HG03097 (cell line): ENCODE results near the gene SFTA2.
"Not testable (repeated sequence)": the region's sequence is repeated elsewhere in the genome, so short reads cannot be mapped to it uniquely, and the experiment has no call there.

Experiments used
- ATAC-seq: cut with Tn5 transposase; IDR thresholded peaks from one replicate; pipeline ENCODE4 v1.9.1; 2021; ENCODE audit not compliant: unreplicated experiment, low FRiP score

Gene SFTA2

DNA sequence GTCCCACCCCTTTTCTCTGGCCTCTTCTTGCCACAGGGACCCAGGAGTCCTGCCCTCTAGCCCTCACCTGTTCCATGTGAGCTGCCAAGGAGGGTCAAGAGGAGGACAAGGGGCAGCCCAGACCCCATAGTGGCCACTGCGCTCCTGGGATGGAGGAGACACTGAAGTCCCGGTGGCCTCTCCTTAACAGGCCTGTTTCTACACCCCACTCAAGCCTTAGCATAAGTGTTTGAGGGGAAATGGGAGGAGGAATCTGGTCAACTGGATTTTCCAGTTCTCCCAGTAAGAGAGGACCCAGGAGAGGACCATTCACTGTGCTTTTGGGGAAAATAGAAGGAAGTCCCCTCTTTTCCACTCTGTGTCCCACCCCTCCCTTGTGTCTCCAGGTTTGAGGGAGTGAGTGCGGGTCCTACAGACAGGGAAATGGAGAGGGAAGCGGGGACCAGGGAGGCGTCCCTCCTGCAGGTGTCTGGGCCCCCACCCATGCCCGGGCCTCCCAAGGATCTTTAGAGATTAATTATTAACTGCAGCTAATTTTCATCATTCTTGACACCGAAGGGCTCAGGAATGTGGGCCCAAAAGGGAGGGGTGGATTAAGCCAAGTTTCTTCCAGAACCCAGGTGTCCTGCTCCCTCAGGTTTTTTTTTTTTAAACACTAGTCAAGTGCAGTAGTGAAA is at the start of gene SFTA2:
Gene SFTA2 (minus strand): TSS at position 202 of the 677 bp plus-strand sequence. CDS start 74 bp downstream, at position 128.
- ATAC-seq = no peak

- ATAC-seq = no peak
Measured at GRCh38 chr6:30979690-30980089, 47.7 kb upstream of the SFTA2 start.

DNA sequence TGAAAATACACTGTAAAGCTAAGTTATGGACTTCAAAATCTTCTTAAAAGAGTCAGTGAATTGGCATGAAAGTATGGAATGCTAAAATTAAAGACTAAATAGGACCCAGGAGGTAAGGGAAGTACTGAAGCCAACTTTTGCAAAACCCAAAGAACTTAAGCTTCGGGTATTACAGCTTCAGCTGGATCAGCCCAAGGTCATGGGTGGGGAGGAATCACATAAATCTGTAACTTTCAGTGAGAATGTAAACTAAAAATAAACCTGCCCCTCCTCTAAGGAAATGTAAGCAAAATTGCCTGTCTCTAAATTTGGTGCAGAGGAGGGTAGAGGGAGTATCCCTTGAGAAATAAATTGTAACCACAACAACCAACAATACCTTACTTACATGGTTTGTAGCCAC is 47.2 kb upstream of the SFTA2 start:
- no peak for ATAC-seq

- ATAC-seq = no peak
Measured at GRCh38 chr6:30974490-30975252, 42.7 kb upstream of the SFTA2 start.

GRCh38 chr6:30972816-30973215 is 40.8 kb upstream of the SFTA2 start:
- ATAC-seq = no peak

DNA sequence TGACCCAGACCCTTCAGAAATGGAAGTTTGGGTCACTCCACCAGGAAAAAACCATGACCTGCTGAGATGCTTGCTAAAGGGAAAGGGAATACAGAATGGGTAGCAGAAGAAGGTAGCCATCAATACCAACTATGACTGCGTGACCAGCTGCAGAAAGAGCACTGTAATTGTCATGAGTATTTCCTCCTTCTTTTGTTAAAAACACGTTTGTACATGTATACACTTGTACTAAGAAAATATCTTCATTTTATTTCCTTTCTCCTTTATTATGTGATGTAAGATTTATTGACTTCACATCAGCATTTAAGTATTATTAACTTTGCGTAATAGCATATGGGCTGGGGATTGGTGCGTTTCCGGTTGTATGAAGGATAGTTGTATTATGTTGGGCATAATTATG is 39.0 kb upstream of the SFTA2 start:
- ATAC-seq = no peak

GRCh38 chr6:30969171-30969570 is 37.2 kb upstream of the SFTA2 start:
- not testable (repeated sequence) for ATAC-seq

GRCh38 chr6:30966154-30966553 is 34.2 kb upstream of the SFTA2 start:
- ATAC-seq = no peak

DNA sequence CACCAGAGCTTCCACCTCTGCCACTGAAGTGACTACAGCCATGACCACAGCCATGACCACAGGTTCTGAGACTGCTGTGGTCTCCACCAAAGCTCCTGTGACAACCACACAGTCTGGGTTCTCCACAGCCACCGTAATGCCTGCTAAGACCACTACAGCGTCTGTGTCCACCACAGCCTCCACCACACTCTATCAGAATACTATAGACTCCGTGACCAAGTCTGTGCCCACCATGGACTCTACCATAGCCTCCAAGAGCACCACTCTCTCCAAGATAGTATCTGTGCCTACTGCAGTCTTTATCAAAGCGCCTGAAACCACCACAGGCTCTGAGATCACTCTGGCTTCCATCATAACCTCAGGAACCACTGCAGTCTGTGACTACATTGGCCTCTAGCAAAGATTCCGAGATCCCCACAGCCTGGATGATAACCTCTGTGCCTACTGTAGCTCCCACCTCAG is 33.2 kb upstream of the SFTA2 start:
- ATAC-seq = no peak

DNA sequence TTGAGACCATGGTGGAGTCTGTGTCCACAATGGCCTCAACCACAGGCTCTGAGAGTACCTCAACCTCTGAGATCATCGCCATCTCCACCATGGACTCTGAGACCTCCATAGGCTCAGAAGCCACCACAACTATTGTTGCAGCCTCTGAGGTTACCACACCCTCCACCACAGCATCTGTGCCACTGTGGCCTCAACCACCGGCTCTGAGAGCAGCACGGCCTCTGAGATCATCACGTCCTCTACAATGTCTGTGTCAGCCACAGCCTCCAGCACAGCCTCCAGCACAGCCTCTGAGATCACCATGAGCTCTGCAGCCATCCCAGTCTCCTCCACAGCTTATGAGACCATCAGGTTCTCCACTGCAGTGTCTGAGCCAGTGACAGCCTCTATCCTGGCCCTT is 32.1 kb upstream of the SFTA2 start:
- ATAC-seq = no peak

DNA sequence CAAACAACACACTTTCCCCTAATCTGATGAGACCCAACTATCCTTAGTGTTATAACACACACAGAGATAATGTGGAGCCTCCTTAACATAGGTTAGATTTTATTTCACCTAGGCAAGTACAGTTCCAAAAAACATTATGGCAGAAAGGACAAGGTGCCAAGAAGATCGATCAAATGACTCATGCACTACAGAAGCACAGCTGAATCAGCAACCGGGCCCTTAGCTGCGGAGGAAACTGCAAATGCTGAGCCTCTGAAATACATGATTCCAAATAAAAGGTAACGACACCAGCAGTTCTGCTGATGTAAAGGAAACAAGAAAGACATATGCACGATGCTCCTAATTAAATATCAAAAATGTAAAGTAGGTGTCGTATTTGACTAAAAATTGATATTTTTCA is 31.7 kb upstream of the SFTA2 start:
- ATAC-seq = no peak

DNA sequence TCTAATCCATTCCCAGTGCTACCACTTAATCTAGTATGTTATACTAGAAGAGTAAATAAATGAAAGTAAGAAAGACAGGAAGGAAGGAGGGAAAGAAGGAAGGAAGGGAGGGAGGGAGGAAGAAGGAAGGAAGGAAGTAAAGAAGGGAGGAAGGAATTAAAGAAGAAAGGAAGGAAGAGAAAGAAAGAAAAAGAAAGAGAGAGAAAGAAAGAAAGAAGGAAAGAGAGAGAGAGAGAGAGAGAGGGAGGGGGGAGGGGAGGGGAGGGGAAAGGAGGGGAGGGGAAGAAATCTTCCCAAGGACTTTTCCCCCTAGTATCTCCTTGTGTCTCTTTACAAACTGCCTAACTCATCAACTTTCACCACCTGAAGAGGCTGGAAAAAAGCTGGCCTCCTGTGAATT is 30.7 kb upstream of the SFTA2 start:
- no peak for ATAC-seq

GRCh38 chr6:30960907-30961673 is 29.1 kb upstream of the SFTA2 start:
- no peak for ATAC-seq

GRCh38 chr6:30957716-30958115 is 25.7 kb upstream of the SFTA2 start:
- no peak for ATAC-seq

DNA sequence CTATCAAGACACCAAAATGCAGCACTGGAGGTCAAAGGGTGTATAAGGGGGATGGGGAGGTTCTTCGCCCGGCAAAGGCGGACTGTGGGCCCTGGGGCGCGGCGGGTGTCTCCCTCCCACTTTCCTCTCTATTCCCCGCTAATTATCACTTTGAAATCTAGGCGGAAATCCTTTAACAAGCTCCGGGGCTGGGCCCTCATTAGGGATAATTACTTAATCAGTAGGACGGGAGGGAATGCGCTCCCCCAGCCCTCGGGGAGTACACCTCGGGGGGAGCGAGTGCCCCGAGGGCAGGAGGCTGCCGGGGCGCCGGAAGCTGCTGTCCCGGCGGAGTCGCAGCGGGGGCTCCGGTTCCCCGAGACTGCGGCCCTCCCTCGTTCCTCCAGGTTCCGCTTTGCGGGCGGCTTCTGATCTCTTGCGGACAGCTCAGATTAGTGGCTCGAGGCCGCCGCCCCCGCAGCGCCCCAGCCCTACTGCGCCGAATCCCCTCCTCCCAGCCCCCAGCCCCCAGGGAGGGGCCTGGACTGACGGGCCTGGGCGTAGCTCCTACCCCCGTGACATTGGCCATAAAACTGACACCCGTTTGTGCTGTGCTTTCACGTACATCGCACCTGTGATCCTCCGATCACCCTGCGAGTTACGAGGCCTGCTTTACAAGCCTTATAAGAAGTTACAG is 23.5 kb upstream of the SFTA2 start:
- ATAC-seq = no peak

GRCh38 chr6:30954631-30955366 is 22.8 kb upstream of the SFTA2 start:
- no peak for ATAC-seq

- ATAC-seq = no peak
Measured at GRCh38 chr6:30951907-30952469, 20.0 kb upstream of the SFTA2 start.

DNA sequence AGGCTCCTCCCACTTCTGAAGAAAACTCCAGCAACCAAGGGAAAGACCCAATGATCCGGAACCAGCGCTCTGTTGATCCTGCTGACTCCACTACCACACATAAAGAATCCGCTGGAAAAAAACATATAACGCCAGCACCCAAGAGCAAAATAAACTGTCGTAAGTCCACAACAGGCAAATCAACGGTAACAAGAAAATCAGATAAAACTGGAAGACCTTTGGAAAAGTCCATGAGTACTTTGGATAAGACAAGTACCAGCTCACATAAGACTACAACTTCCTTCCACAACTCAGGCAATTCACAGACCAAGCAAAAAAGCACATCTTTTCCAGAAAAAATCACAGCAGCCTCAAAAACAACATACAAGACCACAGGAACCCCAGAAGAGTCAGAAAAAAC is 16.8 kb upstream of the SFTA2 start:
- ATAC-seq = no peak

GRCh38 chr6:30947231-30947630 is 15.3 kb upstream of the SFTA2 start:
- ATAC-seq = no peak

- no peak for ATAC-seq
Measured at GRCh38 chr6:30945281-30945680, 13.3 kb upstream of the SFTA2 start.
